Activated T-cell treated with anti-CD3 and anti-CD28 coated beads, Interleukin-2, amount 50 U/mL, for 72 hours (primary cell): ENCODE measurements around the gene RYR1. TPM values are rescaled to one million over a fixed set of nuclear protein-coding genes. Genes with fewer than 3 reads are reported as not detected.
"Not testable (repeated sequence)": the region's sequence is repeated elsewhere in the genome, so short reads cannot be mapped to it uniquely, and the experiment has no call there.

Source experiments
- ATAC-seq, 2 donors: fragments of 150-1000 bp; cut with Tn5 transposase; replicated peaks in 1 of 2; 2 replicates each; pipeline ENCODE4 v1.10.0; 2021; ENCODE audit warnings: moderate library complexity in 2 of 2, mild to moderate bottlenecking in 1 of 2
- DNase-seq, 2 donors: peaks; one replicate each; pipeline ENCODE4 v3.0.0; 2021 to 2022; ENCODE audit warnings: mixed read lengths in 1 of 2
- H3K27ac Mint-ChIP-seq: one replicate; pipeline ENCODE4 v1.8.0; 2022; ENCODE audit warnings: mild to moderate bottlenecking, moderate library complexity, mixed read lengths
- H3K27me3 Mint-ChIP-seq: one replicate; pipeline ENCODE4 v1.8.0; 2022; ENCODE audit warnings: low read depth, mixed read lengths
- H3K36me3 Mint-ChIP-seq, 2 donors: one replicate each; pipeline ENCODE4 v1.8.0; 2022; ENCODE audit warnings: mixed read lengths in 2 of 2, mild to moderate bottlenecking in 1 of 2; ENCODE audit not compliant: insufficient read depth in 2 of 2
- H3K4me1 Mint-ChIP-seq: one replicate; pipeline ENCODE4 v1.8.0; 2022; ENCODE audit warnings: low read depth, mixed read lengths
- H3K4me3 Mint-ChIP-seq, 2 donors: one replicate each; pipeline ENCODE4 v1.8.0; 2022; ENCODE audit warnings: mild to moderate bottlenecking in 2 of 2, mixed read lengths in 2 of 2, moderate library complexity in 2 of 2
- H3K9me3 Mint-ChIP-seq, 2 donors: one replicate each; pipeline ENCODE4 v1.8.0; 2022; ENCODE audit warnings: mixed read lengths in 2 of 2
- total RNA-seq, 2 donors: library from RNA; stranded (reverse); gene quantifications; one replicate each; pipeline ENCODE4 v1.2.3, GENCODE V29; 2022

Gene RYR1
- total RNA-seq, 2 donors from 2014 or later: 3.3 to 5.3 TPM

GRCh38 chr19:38614289-38614688, 180.8 kb downstream of the RYR1 start:
- peaks cover 20 to 34% of the 10 kb centered on the region in 2 donors for H3K36me3 Mint-ChIP-seq

DNA sequence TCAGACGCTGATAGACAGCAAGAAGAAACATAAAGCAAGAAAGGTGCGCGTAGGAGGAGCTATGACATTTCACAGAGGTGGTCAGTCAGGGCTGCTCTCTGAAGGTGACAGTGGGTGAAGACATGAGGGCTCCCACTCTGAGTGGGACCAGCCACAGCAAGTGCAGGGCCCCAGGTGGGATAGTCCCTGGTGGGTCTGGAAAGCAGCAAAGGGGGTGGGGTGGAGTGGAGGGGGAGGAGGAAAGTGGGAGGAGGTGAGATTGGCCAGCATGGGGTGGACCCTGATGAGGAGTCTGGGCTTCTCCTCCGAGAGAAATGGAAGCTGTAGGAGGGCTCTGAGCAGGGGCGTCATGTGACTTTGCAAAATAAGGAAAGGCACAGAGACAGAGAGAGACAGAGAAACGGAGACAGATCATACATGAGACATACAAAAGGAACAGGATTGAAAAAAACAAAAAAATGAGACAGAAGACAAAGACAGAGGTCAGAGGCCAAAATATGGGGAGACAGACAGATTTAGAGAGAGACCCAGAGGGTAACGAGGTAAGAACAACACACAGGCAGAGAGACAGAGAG, 181.6 kb downstream of the RYR1 start:
- no peaks in the 10 kb centered on the region for H3K9me3 Mint-ChIP-seq
- peaks cover 50% of the 10 kb centered on the region for H3K4me1 Mint-ChIP-seq
- ATAC-seq (no peak), DNase-seq (no peak)
- peak overlapping the region; percentile 36 to 83 for H3K4me3 Mint-ChIP-seq
- H3K27me3 Mint-ChIP-seq: no peaks in the 10 kb centered on the region
- H3K36me3 Mint-ChIP-seq: peaks cover 21 to 31% of the 10 kb centered on the region in 2 donors
- peak overlapping the region; percentile 67 for H3K27ac Mint-ChIP-seq

More at GRCh38 chr19:38614289-38614688, 180.8 kb downstream of the RYR1 start:
- peaks cover 42% of the 10 kb centered on the region for H3K4me1 Mint-ChIP-seq
- H3K4me3 Mint-ChIP-seq: no peak overlapping the region
- no peak overlapping the region for H3K27ac Mint-ChIP-seq
- no peaks in the 10 kb centered on the region for H3K27me3 Mint-ChIP-seq
- ATAC-seq (no peak), DNase-seq (no peak)
- no peaks in the 10 kb centered on the region for H3K9me3 Mint-ChIP-seq

DNA sequence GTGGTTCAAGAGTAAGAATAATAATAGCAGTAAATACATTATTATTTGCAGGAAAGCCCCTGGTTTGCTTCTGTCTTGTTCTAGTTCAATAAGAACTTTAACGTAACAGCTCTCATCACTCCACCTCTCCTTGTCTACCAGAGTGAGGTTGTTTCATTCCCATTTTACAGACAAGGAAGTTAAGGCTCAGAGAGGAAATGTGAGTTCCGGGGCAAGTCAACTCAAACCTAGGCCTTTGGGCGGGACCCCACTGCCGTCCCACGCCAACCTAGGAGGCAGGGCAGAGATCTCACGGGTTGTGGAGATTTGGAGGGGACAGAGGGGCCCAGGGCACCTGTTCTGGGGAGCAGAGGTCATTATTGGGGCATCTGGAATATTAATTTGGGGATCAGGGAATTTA, 182.8 kb downstream of the RYR1 start:
- no peaks in the 10 kb centered on the region for H3K27me3 Mint-ChIP-seq
- peak overlapping the region; percentile 94 to 99 for H3K4me3 Mint-ChIP-seq
- no peaks in the 10 kb centered on the region for H3K9me3 Mint-ChIP-seq
- peaks cover 54% of the 10 kb centered on the region for H3K4me1 Mint-ChIP-seq
- DNase-seq: no peak
- ATAC-seq: no peak
- H3K36me3 Mint-ChIP-seq: peaks cover 16 to 29% of the 10 kb centered on the region in 2 donors
- H3K27ac Mint-ChIP-seq: peak overlapping the region; percentile 99

- DNase-seq (peak; percentile 23 to 28), ATAC-seq (no peak)
- Mint-ChIP-seq H3K27me3 (no peaks in the 10 kb centered on the region), H3K9me3 (no peaks in the 10 kb centered on the region), H3K4me3 (peak overlapping the region; percentile 94 to 99), H3K27ac (peak overlapping the region; percentile 99), H3K36me3 (peaks cover 19 to 37% of the 10 kb centered on the region in 2 donors), H3K4me1 (peaks cover 63% of the 10 kb centered on the region)
Measured at GRCh38 chr19:38617283-38617763, 183.8 kb downstream of the RYR1 start.

DNA sequence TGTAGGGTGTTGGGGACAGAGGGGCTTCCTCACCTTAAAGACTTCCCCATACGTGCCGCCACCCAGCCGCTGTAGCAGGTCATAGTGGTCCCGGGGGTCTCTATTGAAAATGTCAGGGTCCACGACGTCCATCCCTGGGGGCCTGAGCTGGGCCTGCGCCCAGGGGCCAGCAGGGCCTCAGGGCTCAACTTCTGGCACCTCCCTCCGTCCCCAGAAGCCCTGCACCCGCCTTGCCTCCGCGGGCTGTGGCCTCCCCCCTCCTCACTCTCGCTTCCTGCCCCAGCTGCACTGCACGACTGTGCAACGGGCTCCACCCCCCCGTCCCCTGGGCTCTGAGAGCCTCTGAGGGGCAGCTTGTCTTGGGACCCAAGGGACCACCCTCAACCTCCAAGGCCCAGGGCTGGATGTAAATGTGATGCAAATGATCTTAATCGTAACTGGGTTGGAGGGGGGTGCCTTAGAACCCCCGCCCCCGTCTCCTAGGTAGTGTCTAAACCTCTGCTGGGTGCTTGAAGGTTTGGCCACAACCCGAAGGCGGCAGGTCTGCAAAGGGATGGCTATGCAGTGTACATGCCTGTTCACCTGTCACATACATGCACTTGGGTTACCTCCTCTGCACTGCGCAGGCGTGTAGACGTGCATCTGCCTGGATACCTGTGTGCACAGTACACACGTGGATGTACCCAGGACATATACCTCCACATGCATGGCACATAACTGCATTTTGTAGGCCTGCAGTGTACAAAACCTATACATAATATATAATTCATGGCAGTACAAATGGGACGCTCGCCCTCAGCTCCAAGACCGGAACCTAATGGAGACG, 184.5 kb downstream of the RYR1 start, which contains the start of gene MAP4K1:
Gene MAP4K1, minus strand, starts transcription at position 190 of the 826 bp plus-strand sequence. Its CDS starts 58 bp downstream, at position 132.
- peak; percentile 73 to 75 for ATAC-seq
- Mint-ChIP-seq H3K27me3 (no peaks in the 10 kb centered on the region), H3K27ac (peak within 1 kb of the TSS; percentile 99), H3K9me3 (no peaks in the 10 kb centered on the region), H3K4me3 (peak within 1 kb of the TSS; percentile 94 to 99), H3K36me3 (peaks cover 19 to 33% of the 10 kb centered on the region in 2 donors), H3K4me1 (peaks cover 63% of the 10 kb centered on the region)
- peak; percentile 78 to 81 for DNase-seq

DNA sequence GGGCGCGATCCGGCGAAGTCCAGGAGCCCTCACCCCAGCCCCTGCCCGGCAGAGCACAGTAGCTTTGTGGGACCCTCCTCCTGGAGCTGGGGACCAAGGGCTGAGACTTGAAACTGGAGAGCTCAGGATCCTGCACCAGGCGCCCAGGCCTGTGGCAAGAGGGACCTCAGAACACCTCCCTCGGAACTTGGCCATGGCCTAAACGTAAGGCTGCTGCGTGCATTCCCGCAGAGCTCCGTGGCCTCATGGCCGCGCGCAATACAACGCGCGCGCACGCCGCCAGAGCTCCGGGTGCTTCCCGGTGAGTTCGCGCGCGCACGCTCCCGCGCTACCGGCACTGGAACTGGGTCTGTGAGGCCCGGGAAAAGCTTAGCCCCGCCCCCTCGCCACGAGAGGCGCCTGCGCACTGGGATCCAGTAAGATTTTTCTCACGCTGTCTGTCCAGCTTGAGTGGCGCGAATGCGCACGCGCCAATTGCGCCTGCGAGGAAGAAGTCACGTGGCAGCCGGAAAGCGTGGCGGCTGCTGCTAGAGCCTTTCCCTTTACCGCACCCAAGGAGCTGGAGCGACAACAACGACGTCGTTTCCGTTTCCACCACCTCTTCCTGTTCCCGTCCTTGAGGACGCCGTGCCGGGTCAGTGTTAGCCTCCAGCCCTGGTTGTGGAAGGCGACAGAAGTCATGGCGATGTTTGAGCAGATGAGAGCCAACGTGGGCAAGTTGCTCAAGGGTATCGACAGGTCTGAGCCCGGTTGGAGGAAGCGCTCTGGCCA, 185.3 kb downstream of the RYR1 start, which contains the start of gene EIF3K:
Gene EIF3K, plus strand, starts transcription at position 599 of the 771 bp plus-strand sequence. Its CDS starts 81 bp downstream, at position 680.
- Mint-ChIP-seq H3K9me3 (no peaks in the 10 kb centered on the region), H3K4me3 (peak within 1 kb of the TSS; percentile 94 to 99), H3K27me3 (no peaks in the 10 kb centered on the region), H3K4me1 (peaks cover 63% of the 10 kb centered on the region), H3K36me3 (peaks cover 18 to 31% of the 10 kb centered on the region in 2 donors), H3K27ac (peak within 1 kb of the TSS; percentile 95)
- DNase-seq (peak; percentile 96 to 97), ATAC-seq (peak; percentile 75 to 77)

- Mint-ChIP-seq H3K4me1 (peaks cover 57% of the 10 kb centered on the region), H3K4me3 (peak overlapping the region; percentile 94 to 99), H3K27ac (peak overlapping the region; percentile 95), H3K9me3 (no peaks in the 10 kb centered on the region), H3K27me3 (no peaks in the 10 kb centered on the region), H3K36me3 (peaks cover 18 to 33% of the 10 kb centered on the region in 2 donors)
- DNase-seq: no peak
- no peak for ATAC-seq
Measured at GRCh38 chr19:38619361-38620174, 186.1 kb downstream of the RYR1 start.

- Mint-ChIP-seq H3K27ac (peak overlapping the region; percentile 70), H3K36me3 (peaks cover 18 to 26% of the 10 kb centered on the region in 2 donors)
Measured at GRCh38 chr19:38624822-38625221, 191.3 kb downstream of the RYR1 start.

DNA sequence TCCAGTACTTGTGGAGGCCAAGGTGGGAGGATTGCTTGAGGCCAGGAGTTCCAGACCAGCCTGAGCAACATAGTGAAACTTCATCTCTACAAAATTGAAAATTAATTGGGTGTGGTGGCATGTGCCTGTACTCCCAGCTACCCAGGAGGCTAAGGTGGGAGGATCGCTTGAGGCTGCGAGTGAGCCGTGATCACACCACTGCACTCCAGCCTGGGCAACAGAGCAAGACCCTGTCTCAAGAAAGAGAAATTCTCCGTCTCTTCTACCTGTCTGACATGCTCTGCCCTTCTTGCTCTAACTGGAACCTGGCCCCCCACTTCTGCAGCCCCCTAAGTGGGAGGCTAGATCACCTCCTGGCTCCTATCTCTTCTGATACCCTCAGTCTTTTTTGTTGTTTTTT, 192.9 kb downstream of the RYR1 start:
- Mint-ChIP-seq H3K4me1 (peaks cover 8% of the 10 kb centered on the region), H3K27me3 (no peaks in the 10 kb centered on the region), H3K9me3 (no peaks in the 10 kb centered on the region), H3K4me3 (no peak overlapping the region), H3K36me3 (peaks cover 19 to 22% of the 10 kb centered on the region in 2 donors), H3K27ac (no peak overlapping the region)
- no peak for ATAC-seq
- DNase-seq: no peak

More at GRCh38 chr19:38624822-38625221, 191.3 kb downstream of the RYR1 start:
- Mint-ChIP-seq H3K4me1 (peaks cover 16% of the 10 kb centered on the region), H3K4me3 (no peak overlapping the region), H3K9me3 (no peaks in the 10 kb centered on the region), H3K27me3 (no peaks in the 10 kb centered on the region)
- ATAC-seq (no peak), DNase-seq (no peak)

GRCh38 chr19:38629568-38629967, 196.1 kb downstream of the RYR1 start:
- Mint-ChIP-seq H3K9me3 (no peaks in the 10 kb centered on the region), H3K27ac (no peak overlapping the region), H3K27me3 (no peaks in the 10 kb centered on the region), H3K4me3 (no peak overlapping the region), H3K4me1 (peaks cover 3% of the 10 kb centered on the region), H3K36me3 (peaks cover 17 to 21% of the 10 kb centered on the region in 2 donors)
- DNase-seq: no peak
- no peak for ATAC-seq

DNA sequence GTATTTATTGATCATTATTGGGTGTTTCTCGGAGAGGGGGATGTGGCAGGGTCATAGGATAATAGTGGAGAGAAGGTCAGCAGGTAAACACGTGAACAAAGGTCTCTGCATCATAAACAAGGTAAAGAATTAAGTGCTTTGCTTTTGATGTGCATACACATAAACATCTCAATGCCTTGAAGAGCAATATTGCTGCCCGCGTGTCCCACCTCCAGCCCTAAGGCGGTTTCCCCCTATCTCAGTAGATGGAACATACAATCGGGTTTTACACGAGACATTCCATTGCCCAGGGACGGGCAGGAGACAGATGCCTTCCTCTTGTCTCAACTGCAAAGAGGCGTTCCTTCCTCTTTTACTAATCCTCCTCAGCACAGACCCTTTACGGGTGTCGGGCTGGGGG, 197.8 kb downstream of the RYR1 start:
- H3K36me3 Mint-ChIP-seq: peaks cover 16 to 21% of the 10 kb centered on the region in 2 donors
- not testable (repeated sequence) for H3K4me3 Mint-ChIP-seq, H3K9me3 Mint-ChIP-seq, H3K27me3 Mint-ChIP-seq, DNase-seq, ATAC-seq
- peak overlapping the region; percentile 9 for H3K27ac Mint-ChIP-seq
- H3K4me1 Mint-ChIP-seq: peaks cover 16% of the 10 kb centered on the region
